ENCODE results near the gene AGPAT1.

DNA sequence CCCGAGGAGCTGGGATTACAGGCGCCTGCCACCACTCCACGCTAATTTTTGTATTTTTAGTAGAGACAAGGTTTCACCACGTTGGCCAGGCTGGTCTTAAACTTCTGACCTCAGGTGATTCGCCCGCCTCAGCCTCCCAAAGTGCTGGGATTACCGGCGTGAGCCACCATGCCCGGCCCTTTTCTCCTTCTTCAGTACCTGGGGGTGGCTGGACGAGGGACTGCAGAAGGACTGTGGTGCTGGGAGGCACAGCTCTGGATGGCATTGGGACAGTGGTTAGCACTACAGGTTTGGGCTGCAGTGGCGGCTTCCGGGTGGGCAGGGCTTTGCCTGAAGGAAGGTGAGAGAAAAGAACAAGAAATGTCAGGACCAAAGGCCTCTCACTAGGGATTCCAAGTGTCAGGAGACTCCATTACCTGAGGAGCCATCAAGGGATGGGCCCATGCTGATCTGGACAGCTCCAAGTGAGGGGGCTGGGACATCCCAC lies 55.3 kb downstream of the AGPAT1 start:
- TF ChIP-seq GATA3 (IDR thresholded peaks at IDR 0.05; ENCODE audit: low read depth, low read length) (no peak), GATA2 (IDR thresholded peaks at IDR 0.05; ENCODE audit: low read depth, low read length) (no peak)

Data from SH-SY5Y (cell line).